Activated CD8-positive, alpha-beta memory T cell treated with anti-CD3 and anti-CD28 coated beads, Interleukin-2, amount 50 U/mL, for 1 hour (primary cell): ENCODE data around the gene GABARAP.

Source experiments
- DNase-seq: peaks from one replicate; pipeline ENCODE4 v3.0.0-alpha.2; 2020; ENCODE audit errors: extremely low read depth

The GABARAP gene

DNA sequence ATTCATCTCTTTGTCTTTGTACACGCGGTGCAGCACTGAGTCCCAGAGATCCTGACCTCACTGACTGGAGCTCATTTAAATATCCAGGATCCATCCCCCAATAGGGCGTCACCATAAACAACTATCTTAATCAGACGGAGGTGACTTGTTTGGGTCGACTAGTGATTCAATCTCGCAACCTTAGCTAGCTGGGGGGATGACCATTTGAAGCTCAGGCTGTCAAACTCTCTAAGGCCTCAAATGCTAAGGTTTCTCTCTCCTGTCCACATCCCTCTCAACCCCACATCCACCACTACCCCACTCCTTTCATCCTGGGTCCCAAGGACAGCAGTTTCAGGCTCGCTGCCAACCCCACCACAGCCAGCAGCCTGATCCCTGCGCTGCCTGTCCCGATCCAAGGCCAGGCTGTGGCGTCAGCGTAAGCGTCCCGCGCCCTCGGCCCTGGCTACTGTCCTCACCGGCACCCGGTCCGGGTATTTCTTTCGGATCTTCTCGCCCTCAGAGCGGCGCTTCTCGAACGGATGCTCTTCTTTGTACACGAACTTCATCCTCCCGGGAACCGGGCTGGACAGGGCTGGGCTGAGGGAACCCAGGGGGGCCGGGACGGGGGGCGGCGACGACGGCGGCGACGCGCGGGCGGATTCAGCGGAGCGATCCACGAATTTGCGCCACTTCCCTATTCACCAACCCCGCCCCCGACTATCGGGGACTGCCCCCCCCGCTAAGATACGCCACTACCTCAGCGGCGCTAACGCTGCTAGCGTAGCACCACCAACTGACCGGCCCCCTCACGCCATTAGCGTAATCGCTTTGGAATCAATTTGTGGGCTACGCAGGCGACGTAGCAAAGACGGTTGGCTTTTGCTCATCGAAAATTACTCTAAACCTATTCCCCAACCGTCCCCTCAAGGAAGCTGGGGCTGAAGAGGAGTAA is at the start of gene GABARAP:
TSS of gene GABARAP (minus strand) at position 667 of the 934 bp plus-strand sequence. CDS start at position 548, 119 bp downstream.
- DNase-seq = peak; percentile 85

DNA sequence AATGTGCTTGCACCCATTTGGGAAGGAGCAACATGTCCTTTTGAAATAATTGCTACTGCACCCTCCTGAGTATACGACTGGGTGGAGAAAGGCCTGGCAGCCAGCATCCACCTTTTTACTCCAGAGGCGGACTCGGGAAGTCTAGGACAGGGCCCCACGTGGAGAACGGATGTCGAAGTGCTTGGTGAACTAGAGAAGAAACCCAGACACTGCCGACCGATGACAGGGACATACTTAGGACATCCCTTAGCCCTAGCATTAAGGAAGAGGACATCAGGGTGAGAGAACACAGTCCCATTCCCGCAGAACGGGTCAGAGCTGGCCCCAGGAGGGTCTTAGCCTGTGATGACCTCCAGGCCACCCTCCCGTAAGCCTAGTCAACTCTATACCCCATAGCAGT is 48.4 kb upstream of the GABARAP start:
- DNase-seq = no peak

DNA sequence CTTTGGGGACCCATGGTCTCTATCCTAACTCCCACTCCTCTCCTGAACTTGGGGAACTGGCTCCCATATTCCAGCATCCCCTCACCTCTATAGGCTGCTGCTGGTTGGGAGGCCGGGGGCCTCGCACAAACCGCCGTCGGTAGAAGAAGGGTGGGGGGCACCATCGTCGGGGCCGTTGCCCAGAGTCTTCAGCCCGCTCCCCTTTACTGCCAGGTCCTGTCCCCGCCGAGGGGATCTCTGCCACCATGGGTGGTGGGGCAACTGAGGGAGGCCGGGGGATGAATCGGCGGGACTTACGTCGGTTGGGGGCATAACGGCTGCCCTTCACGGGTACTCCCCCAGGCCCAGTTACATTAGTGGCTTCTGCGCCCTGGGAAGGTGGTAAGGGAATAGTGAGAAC is 47.9 kb upstream of the GABARAP start:
- DNase-seq = no peak

DNA sequence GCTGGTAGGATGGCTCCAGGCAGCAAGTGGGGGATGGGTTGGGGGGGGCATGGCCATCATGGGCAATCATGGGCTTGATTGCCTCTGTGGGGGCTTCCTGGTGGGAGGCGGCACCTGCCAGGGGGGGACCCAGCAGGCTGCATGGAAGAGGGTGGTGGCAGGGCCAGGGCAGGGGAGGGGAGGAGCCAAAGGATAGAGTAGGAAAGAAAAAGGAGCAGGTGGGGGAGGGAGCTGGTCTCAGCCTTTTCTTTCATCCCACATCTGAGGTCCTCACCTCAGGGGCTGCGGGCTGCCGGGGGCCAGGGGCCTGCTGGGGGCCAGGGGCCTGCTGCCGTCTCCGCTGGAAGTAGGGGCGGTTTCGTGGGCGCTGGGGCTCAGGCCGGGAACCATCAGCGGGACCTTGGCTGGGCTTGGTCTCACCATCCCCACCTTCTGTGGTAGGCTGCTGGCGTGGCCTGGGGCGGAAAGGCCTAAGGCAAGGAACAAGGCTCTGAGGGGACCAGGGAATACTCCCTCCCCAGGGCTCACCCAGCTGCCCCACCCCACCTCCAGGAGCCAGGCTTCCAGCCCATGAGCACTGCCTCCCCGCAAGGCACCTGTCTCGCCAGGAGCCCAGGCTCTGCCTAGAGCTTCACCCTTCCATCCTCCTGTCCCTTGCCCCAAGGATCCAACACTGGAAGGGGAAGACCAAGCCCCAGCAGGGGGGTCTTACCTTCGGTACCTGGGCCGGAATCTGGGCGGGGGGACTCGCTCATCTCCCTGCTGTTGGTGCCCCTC is 47.2 kb upstream of the GABARAP start:
- no peak for DNase-seq

DNA sequence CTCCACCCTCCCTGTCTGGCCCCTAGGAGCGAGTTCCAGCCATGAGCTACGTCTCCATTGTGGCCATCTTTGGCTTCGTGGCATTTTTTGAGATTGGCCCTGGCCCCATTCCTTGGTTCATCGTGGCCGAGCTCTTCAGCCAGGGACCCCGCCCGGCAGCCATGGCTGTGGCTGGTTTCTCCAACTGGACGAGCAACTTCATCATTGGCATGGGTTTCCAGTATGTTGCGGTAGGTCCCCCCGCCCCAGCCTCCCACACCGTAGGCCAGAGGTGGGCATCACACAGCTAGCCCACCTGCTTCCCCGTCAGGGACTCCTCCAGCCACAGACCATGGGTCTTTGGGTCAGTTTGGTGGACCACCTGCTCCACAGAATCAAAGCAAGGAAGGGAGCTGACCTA is 43.4 kb upstream of the GABARAP start:
- no peak for DNase-seq

DNA sequence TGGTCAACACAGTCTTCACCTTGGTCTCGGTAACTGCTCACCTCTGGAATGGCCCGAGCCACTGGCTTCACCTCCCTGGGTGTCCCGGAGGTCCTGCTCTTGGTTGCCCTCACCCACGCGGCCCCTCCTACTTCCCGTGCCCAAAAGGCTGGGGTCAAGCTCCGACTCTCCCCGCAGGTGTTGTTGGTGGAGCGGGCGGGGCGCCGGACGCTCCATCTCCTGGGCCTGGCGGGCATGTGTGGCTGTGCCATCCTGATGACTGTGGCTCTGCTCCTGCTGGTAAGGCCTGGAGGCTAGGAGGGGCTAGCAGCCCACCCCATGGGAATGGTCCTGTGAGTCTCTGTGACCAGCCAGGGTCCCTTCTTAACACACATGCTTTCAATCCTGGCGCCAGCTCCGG is 42.7 kb upstream of the GABARAP start:
- no peak for DNase-seq

DNA sequence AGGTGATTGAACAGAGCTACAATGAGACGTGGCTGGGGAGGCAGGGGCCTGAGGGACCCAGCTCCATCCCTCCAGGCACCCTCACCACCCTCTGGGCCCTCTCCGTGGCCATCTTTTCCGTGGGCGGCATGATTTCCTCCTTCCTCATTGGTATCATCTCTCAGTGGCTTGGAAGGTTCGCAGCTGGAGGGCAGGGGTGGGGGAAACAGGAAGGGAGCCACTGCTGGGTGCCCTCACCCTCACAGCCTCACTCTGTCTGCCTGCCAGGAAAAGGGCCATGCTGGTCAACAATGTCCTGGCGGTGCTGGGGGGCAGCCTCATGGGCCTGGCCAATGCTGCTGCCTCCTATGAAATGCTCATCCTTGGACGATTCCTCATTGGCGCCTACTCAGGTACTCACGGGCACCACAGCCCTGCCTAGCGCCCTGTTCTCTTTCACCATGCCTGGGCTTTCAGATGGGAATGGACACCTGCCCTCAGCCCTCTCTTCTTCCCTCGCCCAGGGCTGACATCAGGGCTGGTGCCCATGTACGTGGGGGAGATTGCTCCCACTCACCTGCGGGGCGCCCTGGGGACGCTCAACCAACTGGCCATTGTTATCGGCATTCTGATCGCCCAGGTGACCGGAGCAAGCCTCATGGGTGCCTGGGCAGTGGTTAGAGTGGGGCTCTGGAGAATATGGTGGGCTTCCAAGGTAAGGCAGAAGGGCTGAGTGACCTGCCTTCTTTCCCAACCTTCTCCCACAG is 41.4 kb upstream of the GABARAP start:
- no peak for DNase-seq

DNA sequence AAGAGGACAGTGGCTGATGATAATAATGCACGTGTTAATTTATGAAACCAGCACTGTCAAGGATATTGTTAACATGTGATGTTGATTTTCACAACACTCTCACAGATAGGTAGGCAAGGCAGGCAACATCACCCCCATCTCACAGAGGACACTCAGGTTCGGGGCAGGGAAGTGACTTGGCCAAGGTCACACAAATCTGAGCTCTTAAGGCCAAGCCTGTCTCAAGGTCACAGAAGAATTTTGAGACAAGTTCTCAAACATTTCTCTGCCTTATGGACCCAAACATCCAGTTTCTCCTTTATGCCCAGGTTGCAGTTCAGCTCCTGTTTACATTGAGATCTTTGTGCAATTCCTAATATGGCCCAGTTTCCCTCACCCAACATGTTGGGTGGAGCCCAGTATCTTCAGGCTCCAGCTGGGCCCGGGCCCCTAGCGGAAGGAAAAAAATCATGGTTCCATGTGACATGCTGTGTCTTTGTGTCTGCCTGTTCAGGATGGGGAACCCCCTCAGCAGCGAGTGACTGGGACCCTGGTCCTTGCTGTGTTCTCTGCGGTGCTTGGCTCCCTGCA is 40.6 kb upstream of the GABARAP start:
- DNase-seq = no peak

DNA sequence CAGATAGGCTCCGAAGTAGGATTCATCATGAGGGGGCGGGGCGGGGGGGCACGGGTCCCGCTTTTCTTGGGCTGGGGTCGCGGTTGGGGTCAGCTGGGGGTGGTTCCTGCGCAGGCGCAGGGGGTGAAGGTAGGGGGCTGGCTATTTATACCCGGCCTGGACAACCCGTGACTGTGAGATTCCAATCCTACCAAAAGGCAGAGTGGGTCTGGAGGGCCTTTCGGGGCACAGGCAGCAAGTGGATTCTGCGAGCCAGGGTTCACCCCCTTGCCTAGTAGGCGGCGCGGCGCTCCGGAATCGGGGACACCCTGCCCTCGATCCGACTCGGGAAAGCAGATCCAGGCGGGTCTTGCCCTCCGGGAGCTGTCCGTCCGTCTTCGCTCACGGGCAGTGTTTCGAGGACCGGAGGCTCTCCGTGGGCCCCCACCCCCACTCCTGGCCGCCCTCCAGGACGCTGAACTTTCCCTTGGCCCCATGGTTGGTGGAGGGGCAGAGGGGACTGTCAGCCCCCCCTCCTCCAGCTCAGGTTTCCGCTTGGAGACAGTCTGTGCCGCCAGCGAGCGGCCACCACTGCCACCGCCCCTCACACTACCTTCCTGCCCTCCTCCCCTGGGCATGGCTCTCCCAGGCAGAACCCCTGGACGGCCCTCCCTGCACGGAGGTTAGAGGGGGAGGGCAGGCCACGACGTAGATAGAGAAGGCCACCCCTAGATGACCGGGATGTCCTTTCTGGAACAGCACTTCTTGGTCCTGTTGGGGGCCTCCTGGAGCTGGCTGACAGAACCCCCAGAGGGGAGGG is 39.9 kb upstream of the GABARAP start:
- DNase-seq = no peak

DNA sequence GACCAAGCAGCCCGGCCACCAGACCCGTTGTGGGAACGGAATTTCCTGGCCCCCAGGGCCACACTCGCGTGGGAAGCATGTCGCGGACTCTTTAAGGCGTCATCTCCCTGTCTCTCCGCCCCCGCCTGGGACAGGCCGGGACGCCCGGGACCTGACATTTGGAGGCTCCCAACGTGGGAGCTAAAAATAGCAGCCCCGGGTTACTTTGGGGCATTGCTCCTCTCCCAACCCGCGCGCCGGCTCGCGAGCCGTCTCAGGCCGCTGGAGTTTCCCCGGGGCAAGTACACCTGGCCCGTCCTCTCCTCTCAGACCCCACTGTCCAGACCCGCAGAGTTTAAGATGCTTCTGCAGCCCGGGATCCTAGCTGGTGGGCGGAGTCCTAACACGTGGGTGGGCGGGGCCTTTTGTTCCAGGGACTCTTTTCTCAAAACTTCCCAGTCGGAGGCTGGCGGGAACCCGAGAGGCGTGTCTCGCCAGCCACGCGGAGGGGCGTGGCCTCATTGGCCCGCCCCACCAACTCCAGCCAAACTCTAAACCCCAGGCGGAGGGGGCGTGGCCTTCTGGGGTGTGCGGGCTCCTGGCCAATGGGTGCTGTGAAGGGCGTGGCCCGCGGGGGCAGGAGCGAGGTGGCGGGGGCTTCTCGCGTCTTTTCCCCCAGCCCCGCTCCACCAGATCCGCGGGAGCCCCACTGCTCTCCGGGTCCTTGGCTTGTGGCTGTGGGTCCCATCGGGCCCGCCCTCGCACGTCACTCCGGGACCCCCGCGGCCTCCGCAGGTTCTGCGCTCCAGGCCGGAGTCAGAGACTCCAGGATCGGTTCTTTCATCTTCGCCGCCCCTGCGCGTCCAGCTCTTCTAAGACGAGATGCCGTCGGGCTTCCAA is 39.1 kb upstream of the GABARAP start, which contains the start of gene SLC2A4:
TSS of gene SLC2A4 (plus strand) at position 645 of the 879 bp plus-strand sequence. CDS start at position 862, 217 bp downstream.
- DNase-seq = peak; percentile 51

DNA sequence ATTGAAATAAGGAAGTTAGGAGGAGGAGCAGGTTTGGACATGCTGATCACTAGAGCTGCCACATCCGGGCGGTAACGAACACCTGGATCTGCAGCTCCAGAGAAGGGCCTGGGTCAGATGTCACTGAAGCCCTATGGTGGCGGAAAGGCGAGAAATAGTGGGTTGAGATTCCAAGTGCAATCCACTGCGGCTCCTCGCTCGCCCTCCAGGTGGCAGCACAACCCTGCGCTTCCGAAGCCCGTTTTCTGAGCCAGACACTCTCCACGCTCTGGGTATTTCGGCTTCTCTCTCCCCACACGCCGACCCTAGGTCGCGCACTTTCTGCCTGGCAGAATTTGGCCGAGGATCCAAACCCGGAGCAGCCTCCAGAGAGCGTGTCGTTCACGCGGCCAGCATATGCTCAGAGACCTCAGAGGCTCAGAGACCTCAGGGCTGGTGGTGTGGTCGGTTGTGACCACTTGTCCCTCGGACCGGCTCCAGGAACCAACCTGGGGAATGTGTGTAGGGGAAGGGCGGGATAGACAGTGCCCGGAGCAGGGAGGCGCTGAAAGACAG is 38.3 kb upstream of the GABARAP start:
- DNase-seq = peak; percentile 58

DNA sequence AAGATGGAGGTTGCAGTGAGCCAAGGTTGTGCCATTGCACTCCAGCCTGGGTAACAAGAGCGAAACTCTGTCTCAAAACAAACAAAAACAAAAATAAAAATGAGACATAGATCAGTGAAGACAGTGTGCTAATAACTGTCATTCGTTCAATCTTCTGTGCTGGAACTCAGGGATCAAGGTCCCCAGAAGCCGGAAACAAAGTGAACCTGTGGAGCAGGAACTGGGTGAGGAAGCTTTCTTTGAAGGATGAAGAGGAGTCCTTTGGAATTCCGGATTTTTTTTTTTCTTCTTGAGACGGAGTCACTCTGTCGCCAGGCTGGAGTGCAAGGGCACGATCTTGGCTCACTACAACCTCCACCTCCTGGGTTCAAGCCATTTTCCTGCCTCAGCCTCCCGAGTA is 37.2 kb upstream of the GABARAP start:
- DNase-seq = no peak

DNA sequence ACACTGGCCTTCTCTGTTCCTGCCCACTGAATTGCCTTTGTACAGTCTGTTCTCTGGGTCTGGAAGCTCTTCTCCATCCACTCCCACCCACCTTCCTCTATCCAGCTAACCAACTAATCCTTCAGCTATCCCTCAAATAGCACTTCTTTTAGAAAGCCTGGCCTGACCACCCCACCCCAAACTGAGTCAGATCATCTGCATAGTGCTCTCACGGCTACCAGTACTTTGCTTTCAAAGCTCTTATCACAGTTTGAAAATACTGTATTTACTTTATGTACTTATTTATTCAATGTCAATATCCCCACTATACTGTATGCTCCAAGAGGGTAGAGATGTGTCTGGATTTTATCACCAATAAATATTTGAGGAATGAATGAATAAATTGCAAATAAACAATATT is 24.5 kb upstream of the GABARAP start:
- no peak for DNase-seq

DNA sequence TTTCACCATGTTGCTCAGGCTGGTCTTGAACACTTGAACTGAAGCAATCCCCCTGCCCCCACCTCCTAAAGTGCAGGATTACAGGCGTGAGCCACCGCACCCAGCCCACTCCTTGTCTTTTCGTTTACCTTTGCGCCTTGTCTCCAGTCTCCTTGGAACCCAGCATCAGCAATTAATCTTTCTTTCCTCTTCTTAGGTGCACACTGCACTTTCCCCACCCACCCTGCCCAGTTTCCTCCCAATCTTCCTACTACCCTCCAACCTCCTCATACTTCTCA is 21.5 kb upstream of the GABARAP start:
- no peak for DNase-seq

DNA sequence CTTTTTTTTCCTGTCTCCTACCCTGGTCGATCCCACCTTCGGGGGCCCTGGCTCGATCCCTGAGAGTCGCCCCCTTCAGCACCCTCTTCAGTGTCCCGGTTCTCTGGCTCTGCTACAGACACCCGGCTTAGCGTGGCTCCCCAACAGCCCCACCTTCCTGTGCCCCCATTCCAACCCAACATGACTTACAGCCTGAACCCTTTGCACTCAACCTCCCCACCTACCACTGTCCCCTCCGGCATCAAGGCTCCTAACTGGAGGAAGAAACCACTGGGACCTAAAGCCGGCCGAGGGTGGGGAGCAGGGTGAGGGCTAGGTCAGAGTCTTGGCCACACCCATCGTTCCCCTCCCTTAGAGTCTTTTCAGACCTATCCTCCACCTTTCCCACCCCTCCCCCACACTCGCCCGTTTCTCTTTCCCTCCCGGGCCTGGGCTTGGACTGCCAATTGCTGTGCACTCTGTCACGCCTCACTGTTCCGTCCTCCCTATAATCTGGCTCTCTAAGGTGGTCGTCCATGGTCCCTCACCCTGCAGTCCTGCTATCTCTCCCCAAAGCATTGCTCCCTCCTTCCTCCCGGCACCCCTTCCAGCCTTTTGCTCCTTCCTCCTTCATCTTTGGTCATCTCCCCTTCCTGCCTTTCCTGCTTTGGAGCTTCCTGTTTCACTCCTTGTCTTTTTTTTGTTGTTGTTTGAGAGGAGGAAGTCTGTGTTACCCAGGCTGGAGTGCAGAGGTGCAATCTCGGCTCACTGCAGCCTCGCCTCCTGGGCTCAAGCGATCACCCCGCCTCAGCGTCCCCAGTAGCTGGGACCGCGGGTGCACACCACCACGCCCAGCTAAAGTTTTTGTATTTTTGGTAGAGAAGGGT is 20.9 kb upstream of the GABARAP start:
- no peak for DNase-seq

DNA sequence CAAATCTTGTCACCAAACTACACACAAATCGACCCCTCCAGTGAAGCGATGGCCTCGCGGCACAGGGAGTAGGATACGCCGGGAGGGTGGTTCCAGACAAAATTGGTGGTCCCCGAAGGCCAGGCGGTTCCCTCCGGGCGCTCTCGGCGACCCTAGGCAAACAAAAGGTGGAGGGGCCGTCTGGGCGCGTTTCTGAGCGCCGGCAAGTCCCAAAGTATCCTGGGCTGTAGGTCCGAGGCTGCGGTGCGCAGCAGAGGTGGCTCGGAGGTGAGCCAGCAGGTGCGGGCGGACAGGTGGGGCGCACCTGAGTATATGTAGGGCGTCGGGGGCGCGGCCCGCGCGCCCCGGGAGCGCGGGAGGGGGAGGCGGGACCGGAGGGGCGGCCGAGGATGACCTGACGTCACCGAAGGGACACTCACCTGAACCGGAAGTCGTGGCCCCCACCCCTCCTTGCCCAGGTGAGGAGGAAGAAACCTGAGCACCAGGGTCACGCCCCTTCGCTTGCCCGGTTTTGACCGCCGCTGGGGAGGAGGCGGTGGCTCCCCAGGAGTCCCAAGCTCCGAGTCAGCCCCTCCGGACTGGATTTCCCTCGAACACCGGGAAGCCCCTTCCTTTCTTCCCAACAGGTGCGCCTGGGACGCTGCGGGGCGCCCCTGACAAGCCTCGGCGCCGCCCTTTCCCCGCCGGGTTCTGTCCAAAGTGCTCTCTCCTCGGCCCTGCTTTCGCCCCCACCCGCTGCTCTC is 20.1 kb upstream of the GABARAP start, which contains the start of gene CLDN7:
TSS of gene CLDN7 (minus strand) at position 287 of the 743 bp plus-strand sequence. CDS start 435 bp downstream, outside the sequence.
- DNase-seq = no peak

DNA sequence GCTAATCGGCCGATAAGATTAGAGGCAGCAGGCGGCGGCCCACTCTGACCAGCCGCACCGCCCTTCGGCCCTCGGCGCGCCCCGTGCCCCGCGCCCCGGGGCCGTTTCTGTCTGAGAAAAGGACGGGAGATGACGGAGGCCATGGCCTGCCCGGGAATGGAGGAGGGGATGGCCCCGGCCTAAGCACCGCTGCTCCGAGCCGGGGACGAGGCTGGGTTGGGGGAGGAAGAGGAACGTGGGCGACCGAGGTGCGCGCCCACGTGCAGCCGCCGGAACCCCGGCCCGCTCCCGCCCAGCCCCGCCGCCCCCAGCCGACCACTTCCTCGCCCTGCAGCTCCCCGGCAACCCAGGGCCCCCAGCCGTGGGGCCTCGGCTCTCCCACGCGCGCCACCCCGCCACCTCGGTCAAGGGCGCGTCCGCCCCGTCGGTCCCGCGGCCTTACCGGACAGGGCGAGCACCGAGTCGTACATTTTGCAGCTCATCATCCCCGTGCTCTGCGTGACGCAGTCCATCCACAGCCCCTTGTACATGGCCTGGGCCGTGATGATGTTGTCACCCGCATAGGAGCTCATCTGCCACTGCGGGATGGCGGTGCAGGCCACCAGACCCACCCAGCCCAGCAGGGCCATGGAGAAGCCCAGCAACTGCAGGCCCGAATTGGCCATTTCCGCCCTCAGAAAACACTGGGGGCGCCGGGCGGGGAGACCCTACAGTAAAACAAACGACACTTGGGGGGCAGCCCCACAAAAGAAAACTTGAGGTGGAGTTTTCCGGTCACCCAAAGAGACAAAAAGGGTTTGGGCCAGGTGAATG is 19.3 kb upstream of the GABARAP start:
- no peak for DNase-seq
